ENCODE measurements around the gene USP7. TPM values are rescaled to one million over a fixed set of nuclear protein-coding genes. Genes with fewer than 3 reads are reported as not detected.
"Not testable (repeated sequence)": the region's sequence is repeated elsewhere in the genome, so short reads cannot be mapped to it uniquely, and the experiment has no call there.

USP7 gene
- total RNA-seq = 90.9 TPM

DNA sequence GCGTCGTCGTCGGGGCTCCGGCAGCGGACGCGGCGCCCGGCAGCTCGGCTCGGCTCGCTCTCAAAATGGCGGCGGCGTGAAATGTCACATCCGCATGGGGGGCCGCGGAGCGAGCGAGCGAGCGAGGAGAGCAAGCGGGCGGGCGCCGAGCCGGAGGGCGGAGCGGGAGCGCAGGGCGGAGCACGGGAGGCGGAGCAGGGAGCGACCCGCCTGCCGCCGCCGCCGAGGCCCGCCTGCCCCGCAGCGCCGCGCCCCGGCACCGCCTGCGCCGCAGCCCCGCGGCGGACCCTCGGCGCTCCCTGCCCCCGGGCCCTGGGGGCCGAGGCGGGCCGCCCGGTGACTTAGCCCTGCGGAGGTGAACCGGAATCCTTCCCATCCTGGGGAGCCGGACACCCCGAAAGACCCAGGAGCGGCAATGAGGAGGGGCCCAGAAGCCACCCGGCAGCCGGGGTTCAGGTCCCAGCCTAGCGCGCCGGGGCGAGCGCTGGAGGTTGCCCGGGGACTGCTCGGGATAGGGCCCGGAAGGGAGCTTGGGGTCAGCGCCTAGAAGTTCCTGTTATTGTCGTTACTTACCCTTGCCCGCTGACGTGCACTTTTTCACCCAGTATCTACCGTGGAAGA is at the start of gene USP7:
USP7 (minus strand) TSS at position 86 of the 621 bp plus-strand sequence. CDS start 621 bp downstream, outside the sequence.
- DNase-seq = peak; percentile 79

DNA sequence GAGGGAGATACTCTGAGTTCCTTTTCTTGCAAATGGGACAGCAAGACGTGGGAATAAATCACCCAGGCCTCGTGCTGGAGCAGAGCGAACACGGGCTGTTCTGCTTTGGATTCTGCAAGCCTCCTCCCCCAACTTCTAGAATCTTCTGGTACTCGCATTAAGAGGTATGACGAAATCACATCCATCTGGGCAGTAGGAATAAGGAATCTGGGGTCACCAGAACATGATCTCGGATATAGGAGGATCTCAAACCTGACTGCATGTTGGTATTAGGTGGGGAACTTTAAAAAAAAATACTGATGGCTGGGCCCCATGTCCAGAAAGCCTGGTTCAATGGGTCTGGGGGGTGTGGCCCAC is 49.8 kb upstream of the USP7 start:
- no peak for DNase-seq

DNA sequence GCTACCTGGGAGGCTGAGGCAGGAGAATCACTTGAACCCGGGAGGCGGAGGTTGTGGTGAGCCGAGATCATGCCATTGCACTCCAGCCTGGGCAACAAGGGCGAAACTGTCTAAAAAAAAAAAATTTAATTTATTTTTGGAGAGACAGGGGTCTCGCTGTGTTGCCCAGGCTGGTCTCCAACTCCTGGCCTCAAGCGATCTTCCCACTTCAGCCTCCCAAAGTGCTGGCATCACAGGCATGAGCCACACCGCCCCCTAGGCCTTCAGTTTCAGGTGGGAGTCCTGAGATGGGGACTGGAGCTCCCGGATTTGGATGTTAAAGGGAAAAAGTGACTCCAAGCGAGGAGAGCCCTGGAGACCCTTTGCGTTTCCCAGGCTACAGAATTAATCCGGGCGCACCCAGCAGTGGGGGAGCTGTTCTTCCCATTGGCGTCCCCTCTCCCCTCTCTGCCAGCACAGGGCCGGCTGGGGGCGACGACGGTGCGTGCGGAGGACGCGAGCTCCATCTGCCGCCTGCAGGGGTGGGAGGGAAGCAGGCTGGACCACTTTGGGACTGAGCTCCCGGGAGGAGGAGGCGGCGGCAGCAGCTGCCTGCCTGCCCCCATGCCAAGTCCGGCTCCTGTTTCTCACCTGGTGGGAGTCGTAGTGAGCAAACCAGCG is 49.3 kb upstream of the USP7 start:
- peak; percentile 26 for DNase-seq

DNA sequence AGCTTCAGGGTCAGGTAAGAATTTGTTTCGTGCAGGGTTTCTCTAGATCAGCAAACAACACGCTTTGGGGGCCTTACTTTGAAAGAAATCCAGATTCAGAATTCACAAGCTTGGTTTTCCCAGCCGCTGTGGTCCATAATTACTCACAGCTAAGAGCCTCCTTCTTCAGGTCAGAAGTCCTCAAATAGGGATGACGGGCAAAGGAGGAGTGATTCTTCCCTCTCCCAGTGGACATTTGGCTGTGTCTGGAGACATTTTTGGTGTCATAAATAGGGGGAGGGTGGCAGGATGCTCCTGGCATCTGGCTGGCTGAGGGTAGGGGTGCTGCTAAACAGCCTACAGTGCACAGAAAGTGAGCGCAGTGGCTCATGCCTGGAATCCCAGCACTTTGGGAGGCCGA is 48.6 kb upstream of the USP7 start:
- no peak for DNase-seq

DNA sequence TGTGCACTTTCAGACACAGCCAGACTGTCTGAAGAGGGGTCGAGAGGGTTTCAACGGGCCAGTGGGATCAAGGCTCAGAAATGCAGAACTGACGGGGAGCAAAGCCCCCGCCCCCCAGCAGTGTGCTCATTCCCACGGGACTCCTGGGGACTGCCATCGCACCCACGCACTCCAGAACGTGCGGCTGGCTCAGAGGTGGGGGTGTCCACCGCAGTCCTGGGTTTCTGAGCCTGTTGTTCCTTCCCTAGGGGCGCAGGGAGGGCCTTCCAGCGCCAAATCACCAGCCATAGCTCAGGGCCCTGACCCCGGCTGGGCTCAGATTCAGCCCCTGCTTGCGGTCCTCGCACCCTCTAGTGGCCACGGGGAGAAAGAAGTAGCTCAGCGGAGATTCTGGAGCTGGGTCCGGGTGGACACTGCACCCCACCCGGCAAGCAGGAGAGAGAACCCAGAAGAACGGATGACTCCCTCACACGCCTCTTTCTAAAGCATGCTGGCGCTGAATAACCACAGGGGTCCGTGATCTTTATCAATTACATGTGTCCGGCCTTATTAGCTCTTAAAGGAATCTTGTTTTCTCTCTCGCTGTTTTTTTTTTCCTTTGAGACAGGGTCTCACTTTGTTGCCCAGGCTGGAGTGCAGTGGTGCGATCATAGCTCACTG is 45.0 kb upstream of the USP7 start:
- peak; percentile 23 for DNase-seq

DNA sequence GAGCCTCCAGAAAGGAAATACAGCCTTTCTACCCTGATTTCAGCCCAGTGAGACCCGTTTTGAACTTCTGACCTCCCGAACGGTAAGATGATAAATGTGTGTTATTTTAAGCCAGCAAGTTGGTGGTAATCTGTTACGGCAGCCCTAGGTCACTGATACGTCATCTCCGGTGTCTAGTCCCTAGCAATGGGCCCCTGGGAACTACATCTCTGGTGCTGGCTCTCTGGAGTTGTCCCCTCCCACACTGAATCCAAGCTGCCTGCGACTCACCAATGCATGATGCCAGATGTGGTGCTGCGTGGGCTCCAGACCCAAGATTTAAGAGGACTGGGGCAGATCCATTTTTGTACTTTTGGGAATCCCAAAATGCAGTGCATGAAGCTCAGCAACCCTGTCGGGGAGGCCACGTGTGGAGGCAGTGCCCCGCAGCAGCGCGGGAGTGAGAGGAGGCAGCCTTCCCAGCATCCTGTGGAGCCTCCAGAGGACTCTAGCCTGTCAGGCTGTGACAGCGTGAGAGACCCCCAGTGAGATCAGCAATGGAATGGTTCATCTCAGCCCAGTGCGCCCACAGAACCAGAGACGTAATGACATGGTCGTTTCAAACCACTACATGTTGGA is 43.6 kb upstream of the USP7 start:
- DNase-seq = peak; percentile 37

DNA sequence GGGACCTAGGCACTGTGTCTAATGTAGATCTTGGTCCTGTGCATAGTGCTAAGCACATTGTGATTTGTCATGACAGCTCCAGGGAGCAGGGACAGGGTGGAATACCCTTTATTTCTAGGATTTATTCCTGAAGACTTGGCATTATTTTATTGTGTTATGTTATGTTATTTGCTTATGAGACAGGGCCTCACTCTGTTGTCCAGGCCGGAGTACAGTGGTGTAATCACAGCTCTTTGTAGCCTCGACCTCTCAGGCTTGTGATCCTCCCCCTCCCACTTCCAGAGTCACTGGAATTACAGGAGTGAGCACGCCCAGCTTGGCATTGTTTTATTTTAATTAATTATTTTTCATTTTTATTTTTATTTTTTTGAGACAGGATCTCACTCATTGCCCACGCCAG is 40.5 kb upstream of the USP7 start:
- no peak for DNase-seq

DNA sequence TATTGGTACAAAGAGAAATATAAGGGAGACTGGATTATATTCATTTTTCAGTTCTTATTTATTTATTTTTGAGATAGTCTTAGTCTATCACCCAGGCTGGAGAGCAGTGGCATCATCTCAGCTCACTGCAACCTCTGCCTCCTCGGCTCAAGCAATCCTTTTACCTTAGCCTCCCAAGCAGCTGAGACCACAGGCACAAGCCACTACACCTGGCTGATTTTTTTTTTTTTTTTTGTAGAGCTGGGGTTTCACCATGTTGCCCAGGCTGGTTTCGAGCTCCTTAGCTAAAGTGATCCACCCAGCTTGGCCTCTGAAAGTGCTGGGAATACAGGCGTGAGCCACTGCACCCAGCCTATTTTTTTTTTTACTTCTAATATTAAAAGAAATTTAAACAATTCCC is 40.1 kb upstream of the USP7 start:
- no peak for DNase-seq

DNA sequence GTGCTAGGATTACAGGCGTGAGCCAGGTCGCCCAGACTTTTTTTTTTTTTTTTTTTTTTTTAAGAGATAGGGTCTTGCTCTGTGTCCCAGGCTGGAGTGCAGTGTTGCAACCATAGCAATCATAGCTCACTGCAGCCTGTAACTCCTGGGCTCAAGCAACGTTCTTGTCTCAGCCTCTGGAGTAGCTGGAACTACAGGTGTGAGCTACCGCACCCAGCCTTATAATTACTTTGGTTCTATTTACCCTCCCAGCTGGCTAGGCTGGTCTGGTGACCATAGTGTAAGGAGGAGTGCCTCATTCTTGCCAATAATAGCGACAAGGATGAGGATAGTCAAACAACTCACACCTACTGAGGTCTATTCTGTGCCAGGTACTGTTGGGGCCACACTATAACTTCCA is 39.6 kb upstream of the USP7 start:
- no peak for DNase-seq

DNA sequence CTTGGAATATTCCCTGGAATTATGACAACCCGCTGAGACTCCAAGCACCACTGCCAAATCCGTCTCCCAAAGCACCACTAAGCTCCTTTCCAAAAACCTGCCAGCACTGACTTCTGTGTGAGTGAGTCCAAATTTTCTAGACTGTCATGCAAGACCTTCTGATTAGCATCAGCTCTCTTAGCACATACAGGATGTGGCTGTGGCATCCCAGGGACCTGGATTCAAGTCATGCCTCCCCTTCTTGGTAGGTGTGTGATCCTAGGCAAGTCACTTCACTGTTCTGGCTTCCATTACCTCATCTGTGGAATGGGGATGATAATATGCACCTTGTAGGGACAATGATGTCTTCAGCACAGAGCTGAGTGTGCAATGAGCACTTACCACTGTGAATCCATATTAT is 38.3 kb upstream of the USP7 start:
- no peak for DNase-seq

DNA sequence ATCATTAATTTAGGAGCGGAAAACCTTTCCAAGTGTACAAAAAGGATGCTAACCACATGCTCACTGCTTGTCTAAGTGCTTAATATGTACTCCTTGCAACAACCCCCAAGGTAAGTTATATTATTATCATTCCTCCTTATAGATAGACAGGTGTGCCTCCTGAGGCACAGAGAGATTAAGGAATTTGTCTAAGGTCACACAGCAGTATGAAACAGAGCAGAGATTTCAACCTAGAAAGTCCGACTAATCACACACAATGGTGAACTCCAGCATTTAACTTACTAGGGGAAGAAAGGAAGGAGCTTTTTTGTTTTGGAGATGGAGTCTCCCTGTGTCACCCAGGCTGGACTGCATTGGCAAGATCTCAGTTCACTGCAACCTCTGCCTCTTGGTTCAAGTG is 37.0 kb upstream of the USP7 start:
- DNase-seq = no peak

DNA sequence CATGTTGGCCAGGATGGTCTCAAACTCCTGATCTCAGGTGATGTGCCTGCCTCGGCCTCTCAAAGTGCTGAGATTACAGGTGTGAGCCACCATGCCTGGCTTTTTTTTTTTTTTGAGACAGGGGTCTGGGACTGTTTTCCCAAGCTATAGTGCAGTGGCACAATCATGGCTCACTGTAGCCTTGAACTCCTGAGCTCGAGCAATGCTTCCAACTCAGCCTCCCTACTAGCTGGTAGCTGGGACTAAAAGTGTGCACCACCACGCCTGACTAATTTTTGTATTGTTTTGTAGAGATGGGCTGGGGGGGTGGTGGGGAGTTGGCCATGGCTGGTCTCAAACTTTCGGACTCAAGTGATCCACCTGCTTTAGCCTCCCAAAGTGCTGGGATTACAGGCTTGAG is 36.1 kb upstream of the USP7 start:
- DNase-seq = no peak

DNA sequence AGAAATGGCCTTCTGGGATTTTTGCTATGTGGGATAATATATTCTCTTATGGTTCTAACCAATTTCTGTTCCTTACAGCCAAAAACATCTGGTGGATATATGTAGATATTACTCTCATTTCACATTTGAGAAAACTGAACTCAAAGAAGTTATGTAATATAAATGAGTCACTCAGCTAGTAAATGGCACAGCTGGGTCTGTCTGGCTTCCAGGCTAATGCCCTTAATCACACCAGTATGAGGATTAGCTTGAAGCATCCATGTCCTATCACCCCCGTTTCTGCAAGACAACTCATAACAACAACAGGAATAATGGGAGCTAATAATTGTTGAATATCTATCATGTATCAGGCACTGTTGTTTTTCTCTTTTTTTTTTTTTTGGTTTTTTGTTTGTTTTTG is 34.4 kb upstream of the USP7 start:
- DNase-seq = no peak

DNA sequence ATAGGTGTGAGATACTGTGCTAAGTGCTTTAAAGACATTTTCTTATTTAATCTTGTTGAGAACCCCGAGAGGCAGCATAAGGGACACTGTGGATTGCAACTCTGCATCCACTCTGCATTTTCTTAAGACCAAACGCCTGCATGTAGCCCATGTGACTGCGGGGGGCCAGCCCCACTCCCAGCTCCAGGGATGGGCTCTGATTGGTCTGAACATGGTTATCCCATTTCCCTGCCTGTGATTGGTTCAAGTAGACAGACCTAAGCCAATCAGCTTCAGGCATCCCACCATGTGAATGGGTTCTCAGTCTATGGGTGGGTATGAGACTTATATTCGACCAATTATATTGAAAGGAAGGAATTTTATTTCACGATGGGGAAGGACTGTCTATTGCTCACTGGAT is 33.2 kb upstream of the USP7 start:
- DNase-seq = no peak

DNA sequence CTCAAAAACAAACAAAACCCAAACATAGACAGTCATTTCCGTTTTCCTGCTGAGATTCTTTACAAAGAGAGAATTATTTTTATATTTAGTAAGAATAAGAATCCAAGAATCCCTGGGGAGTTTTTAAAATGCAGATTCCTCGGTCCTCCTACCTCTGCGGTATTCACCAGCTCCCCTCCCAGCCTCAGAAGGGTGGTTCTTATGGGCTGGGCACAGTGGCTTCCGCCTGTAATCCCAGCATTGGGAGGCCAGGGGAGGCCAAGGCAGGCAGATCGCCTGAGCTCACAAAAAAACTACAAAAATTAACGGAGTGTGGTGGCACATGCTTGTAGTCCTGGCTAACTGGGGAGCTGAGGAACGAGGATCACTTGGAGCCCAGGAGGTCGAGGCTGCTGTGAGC is 26.7 kb upstream of the USP7 start:
- DNase-seq = no peak

DNA sequence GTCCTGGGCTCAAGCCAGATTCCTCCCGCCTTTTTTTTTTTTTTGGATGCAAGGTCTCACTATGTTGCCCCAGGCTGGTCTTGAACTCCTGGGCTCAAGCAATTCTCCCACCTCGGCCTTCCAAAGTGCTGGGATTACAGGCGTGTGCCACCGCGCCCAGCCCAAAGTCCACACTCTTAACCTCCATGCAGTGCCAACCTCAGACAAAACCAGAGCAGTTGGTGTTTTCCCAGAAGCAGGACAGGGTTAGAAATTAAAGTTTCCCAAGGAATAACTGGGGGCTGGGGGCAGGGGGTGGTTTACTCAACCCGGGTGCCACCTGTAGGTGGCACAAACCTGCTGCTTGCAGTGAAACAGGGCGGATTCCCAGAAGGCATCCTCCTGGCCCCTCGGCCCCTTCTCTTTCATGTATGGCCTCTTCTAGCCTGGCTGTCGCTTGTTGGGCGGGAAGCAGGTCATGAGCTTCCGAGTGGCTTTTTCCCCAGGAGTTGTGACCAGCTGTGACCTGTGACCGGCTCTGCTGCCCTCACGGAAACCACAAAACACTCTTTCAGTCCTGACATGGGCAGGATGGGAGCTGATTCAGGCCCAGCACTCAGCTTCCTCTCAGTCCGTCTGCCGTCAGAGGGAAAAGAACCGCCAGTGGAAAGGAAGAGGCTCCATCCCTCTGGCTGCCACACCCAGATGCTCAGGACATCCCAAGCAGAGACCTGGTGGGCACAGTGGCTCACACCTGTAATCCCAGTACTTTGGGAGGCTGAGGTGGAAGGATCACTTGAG is 25.6 kb upstream of the USP7 start:
- DNase-seq = no peak

DNA sequence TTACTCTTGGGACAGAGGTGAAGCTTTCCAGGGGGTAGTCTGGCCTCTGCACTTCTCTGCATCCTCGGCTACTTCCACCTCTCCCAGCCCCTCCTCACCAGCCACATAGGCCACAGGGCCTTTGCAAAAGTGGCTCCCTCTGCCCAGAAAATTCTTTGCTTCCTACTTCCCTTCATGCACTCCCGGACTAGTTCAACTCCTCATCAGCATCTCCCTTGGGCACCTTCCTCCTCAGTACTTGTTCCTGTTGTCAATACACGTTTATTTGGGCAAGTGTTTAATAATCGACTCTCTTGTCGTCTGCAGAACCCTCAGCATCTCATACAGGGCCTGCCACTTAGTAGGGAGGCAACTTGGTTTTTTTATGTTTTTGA is 23.1 kb upstream of the USP7 start:
- no peak for DNase-seq

DNA sequence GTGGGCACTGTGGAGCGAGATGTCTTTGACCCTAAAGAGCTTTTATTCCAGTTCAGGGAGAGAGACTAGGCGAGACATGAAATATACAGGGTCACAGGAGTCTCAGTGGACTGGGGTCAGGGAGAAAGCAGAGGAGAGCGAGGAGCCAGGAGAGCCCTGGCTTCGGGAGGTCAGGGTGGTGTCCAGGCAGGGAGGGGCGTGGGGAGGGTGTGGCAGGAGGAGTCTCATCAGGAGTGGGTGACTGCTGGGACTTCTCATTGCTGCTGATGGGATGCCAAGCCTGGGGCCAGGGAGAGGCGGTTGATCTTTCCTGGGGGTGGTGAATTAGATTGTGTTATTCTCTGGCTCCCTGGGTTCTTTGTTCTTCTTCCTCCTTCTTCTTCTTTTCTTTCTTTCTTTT is 22.4 kb upstream of the USP7 start:
- no peak for DNase-seq

DNA sequence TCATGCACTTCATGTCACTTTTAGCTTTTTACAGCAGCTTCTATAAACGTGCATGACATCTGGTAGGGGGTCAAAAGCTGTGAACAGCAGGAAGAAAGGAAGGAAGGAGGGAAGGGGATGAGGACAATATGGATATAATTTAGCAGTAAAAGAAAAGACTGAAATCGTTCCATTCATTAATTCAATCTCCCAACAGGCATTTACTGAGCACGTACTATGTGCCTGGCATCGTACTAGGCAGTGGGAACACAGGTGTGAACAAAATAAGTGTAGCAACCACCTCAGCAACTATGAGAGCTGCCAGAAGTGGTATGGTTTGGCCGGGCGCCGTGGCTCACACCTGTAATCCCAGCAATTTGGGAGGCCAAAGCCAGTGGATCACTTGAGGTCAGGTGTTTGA is 19.1 kb upstream of the USP7 start:
- no peak for DNase-seq

DNA sequence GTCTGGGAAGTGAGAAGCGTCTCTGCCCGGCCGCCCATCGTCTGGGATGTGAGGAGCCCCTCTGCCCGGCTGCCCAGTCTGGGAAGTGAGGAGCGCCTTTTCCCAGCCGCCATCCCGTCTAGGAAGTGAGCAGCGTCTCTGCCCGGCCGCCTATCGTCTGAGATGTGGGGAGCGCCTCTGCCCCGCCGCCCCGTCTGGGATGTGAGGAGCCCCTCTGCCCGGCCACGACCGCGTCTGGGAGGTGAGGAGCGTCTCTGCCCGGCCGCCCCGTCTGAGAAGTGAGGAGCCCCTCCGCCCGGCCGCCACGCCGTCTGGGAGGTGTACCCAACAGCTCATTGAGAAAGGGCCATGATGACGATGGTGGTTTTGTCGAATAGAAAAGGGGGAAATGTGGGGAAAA is 18.2 kb upstream of the USP7 start:
- DNase-seq = not testable (repeated sequence)

DNA sequence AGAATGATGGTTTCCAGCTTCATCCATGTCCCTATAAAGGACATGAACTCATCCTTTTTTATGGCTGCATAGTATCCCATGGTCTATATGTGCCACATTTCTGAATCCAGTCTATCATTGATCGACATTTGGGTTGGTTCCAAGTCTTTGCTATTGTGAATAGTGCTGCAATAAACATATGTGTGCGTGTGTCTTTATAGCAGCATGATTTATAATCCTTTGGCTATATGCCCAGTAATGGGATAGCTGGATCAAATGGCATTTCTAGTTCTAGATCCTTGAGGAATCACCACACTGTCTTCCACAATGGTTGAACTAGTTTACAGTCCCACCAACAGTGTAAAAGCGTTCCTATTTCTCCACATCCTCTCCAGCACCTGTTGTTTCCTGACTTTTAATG is 12.5 kb upstream of the USP7 start:
- DNase-seq = not testable (repeated sequence)

DNA sequence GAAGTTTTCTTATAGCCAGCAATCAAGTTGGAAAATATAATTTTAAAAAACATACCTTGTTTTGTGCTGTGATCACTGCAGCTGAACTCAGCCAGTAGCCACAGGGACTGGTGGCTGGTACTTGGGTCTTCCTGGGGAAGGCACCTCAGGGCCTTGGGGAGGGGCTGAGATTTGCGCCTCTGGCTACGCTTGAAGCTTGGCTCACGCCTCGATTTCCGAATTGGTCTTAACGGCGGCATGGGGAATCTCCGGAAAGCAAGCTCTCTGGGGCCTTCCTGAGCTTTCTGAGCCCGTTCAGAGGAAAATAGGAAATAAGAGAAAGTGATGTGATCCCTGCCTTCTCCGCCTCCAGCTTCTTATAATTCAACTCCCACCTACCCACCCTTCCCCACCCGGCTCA is 11.3 kb upstream of the USP7 start:
- no peak for DNase-seq

Data from occipital lobe (tissue), 2 donors.